Measurements from ENCODE around the gene IFIT1B. TPM values are rescaled to one million over a fixed set of nuclear protein-coding genes. Genes with fewer than 3 reads are reported as not detected.

Gene IFIT1B
- total RNA-seq, 2 experiments from 2014 or later = not detected

DNA sequence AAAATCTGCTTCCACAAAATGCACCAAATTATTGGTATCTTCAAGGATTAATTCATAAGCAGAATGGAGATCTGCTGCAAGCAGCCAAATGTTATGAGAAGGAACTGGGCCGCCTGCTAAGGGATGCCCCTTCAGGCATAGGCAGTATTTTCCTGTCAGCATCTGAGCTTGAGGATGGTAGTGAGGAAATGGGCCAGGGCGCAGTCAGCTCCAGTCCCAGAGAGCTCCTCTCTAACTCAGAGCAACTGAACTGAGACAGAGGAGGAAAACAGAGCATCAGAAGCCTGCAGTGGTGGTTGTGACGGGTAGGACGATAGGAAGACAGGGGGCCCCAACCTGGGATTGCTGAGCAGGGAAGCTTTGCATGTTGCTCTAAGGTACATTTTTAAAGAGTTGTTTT lies 38.0 kb upstream of the IFIT1B start:
- no peaks in the 10 kb centered on the region for H3K36me3 Mint-ChIP-seq (ENCODE audit: low read depth)
- DNase-seq (no peak), ATAC-seq (no peak)
- CTCF ChIA-PET = no interaction called here
- no peaks in the 10 kb centered on the region for H3K9me3 Mint-ChIP-seq
- H3K27me3 Mint-ChIP-seq = peaks cover 40% of the 10 kb centered on the region
- H3K4me1 Mint-ChIP-seq (ENCODE audit: low read depth) = peaks cover 23% of the 10 kb centered on the region
- POLR2A ChIA-PET = interaction anchor here (0.6 kb wide), 1 partner anchor 14 kb away, joined by 3 read pairs; no protein-coding TSS in a partner anchor
- H3K4me3 Mint-ChIP-seq = no peak overlapping the region
- H3K27ac Mint-ChIP-seq = no peak overlapping the region
- TF ChIP-seq, protein P1, sequence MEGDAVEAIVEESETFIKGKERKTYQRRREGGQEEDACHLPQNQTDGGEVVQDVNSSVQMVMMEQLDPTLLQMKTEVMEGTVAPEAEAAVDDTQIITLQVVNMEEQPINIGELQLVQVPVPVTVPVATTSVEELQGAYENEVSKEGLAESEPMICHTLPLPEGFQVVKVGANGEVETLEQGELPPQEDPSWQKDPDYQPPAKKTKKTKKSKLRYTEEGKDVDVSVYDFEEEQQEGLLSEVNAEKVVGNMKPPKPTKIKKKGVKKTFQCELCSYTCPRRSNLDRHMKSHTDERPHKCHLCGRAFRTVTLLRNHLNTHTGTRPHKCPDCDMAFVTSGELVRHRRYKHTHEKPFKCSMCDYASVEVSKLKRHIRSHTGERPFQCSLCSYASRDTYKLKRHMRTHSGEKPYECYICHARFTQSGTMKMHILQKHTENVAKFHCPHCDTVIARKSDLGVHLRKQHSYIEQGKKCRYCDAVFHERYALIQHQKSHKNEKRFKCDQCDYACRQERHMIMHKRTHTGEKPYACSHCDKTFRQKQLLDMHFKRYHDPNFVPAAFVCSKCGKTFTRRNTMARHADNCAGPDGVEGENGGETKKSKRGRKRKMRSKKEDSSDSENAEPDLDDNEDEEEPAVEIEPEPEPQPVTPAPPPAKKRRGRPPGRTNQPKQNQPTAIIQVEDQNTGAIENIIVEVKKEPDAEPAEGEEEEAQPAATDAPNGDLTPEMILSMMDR (IDR thresholded peaks at IDR 0.05) = no peak
- intact Hi-C loops (cut with micrococcal nuclease) = no loop called here

GRCh38 chr10:89341649-89342048 lies 36.2 kb upstream of the IFIT1B start:
- no peaks in the 10 kb centered on the region for H3K36me3 Mint-ChIP-seq (ENCODE audit: low read depth)
- H3K4me3 Mint-ChIP-seq = no peak overlapping the region
- H3K9me3 Mint-ChIP-seq = no peaks in the 10 kb centered on the region
- CTCF ChIA-PET = interaction anchor here (1.0 kb wide), 1 partner anchor 77 kb away, joined by 3 read pairs; no protein-coding TSS in a partner anchor
- TF ChIP-seq, protein P1 (IDR thresholded peaks at IDR 0.05) = no peak
- ATAC-seq (no peak), DNase-seq (no peak)
- H3K4me1 Mint-ChIP-seq (ENCODE audit: low read depth) = peaks cover 11% of the 10 kb centered on the region
- no peak overlapping the region for H3K27ac Mint-ChIP-seq
- intact Hi-C loops (cut with micrococcal nuclease) = no loop called here
- peaks cover 30% of the 10 kb centered on the region for H3K27me3 Mint-ChIP-seq
- POLR2A ChIA-PET = interaction anchor here (1.3 kb wide), 1 partner anchor 52 kb away, joined by 5 read pairs; no protein-coding TSS in a partner anchor

DNA sequence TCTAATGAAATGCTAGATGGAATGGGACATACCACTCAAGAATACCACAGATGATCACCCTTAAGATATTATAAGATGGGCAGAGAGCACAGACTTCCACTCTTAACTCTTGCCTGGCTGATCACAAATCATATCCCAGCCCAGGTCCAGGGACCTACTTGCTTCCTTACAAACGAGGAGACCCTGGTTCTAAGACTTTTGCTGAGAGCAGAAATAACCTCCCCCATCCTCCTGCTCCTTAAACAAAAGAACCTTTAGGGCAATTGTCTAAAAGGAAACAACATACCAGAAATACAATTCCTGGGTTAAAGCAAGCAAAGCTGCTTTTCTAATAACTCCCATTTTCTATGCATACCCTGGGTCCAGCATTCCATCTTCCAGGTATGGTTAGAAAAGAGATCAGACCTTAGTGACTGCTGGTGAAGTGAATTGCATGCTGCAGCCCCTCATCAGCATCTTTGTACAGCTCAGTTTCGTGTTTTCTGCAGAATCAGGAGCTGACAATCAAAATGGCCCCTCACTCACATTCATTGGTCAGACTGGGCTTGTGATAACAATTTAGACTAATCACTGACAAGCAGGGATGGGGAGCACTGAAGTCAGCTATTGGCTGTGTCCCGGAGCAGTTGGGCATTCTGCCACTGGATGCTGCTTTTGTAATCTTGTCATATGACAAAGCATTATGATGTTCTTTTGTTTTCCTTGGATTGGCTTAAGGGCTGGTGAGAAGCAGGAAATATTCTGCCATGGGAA lies 35.5 kb upstream of the IFIT1B start:
- TF ChIP-seq, protein P1 (IDR thresholded peaks at IDR 0.05) = no peak
- H3K9me3 Mint-ChIP-seq = no peaks in the 10 kb centered on the region
- H3K4me1 Mint-ChIP-seq (ENCODE audit: low read depth) = peaks cover 6% of the 10 kb centered on the region
- DNase-seq = no peak
- H3K27me3 Mint-ChIP-seq = peaks cover 28% of the 10 kb centered on the region
- ChIA-PET POLR2A (interaction anchor here (1.3 kb wide), 1 partner anchor 51 kb away, joined by 5 read pairs; no protein-coding TSS in a partner anchor), CTCF (interaction anchor here (0.8 to 1.0 kb wide), 2 partner anchors 10 to 60 kb away, joined by 3 read pairs; no protein-coding TSS in a partner anchor)
- H3K27ac Mint-ChIP-seq = no peak overlapping the region
- H3K4me3 Mint-ChIP-seq = no peak overlapping the region
- ATAC-seq = no peak
- intact Hi-C loops (cut with micrococcal nuclease) = no loop called here
- no peaks in the 10 kb centered on the region for H3K36me3 Mint-ChIP-seq (ENCODE audit: low read depth)

DNA sequence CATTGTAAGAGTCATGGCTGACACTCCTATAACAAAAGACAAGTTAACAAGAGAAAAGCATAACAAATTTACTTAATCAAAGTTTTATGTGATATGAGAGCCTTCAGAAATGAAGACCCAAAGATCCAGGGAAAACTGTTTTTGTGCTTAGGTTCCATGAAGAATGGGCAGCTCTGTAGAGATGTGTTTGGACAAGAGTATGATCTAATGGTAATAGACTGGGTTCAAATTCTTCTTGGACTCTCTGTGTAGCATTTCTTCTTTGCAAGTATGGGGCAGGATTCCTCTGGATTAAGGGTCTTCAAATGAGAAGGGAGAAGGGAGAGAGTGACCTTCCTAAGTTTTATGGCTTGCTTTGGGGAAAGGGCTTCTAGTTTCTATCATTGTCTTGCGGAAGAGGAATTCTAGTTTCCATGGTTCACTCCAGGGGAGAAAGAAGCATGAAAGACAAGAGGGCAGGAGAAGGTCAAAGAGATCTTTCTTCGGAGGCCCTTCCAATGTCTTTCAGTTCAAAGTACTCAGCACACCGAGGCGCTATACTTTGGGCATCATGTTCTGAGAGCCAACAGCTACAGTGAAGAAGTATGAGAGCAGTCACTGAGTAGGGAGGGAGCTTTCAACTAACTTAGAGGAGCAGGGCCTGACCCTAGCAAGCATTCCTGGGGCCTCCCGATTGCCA lies 34.6 kb upstream of the IFIT1B start:
- no peak for ATAC-seq
- Mint-ChIP-seq H3K9me3 (no peaks in the 10 kb centered on the region), H3K4me1 (ENCODE audit: low read depth) (no peaks in the 10 kb centered on the region), H3K27ac (no peak overlapping the region), H3K4me3 (no peak overlapping the region), H3K36me3 (ENCODE audit: low read depth) (no peaks in the 10 kb centered on the region), H3K27me3 (peaks cover 28% of the 10 kb centered on the region)
- intact Hi-C loops (cut with micrococcal nuclease) = no loop called here
- TF ChIP-seq, protein P1 (IDR thresholded peaks at IDR 0.05) = no peak
- no peak for DNase-seq
- CTCF ChIA-PET = interaction anchor here (0.8 to 1.1 kb wide), 4 partner anchors 11 to 60 kb away, joined by 3 to 5 read pairs (median 3); no protein-coding TSS in a partner anchor
- POLR2A ChIA-PET = interaction anchor here (1.3 kb wide), 1 partner anchor 51 kb away, joined by 5 read pairs; no protein-coding TSS in a partner anchor

Data from activated CD8-positive, alpha-beta T cell treated with anti-CD3 and anti-CD28 coated beads for 36 hours (primary cell).